Activated T-helper 9 cell treated with anti-CD3 and anti-CD28 coated beads, Interleukin-2, amount 50 U/mL, for 16 hours (primary cell): ENCODE results near the gene ATF1.
"Not testable (repeated sequence)": the region's sequence is repeated elsewhere in the genome, so short reads cannot be mapped to it uniquely, and the experiment has no call there.

ENCODE experiments used
- DNase-seq: peaks from one replicate; pipeline ENCODE4 v3.0.0-alpha.2; 2020; ENCODE audit warnings: low read depth

The ATF1 gene

DNA sequence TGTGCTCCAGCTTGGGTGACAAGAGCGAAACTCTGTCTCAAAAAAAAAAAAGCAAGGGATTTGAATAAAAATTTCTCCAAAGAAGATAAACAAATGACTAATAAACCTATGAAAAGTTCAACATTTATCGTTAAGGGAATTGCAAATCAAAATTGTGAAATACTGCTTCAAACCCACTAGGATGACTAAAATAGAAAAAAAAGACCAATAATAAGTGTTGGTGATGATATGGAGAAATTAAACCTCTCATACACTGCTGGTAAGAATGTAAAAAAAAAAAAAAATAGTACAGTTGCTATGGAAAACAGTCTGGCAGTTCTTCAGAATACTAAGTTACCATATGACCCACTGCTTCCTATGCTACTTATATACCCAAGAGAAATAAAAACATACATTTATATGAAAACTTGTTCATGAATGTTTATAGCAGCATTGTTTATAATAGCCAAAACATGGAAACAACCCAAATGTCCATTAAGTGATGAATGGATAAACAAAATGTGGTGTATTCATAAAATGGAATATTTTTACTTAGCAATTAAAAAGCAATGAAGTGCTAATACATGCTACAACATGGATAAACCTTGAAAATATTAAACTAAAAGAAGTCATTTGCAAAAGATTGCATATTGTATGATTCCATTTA, 39.5 kb downstream of the ATF1 start:
- no peak for DNase-seq

GRCh38 chr12:50806176-50806575, 42.3 kb downstream of the ATF1 start:
- DNase-seq: no peak

DNA sequence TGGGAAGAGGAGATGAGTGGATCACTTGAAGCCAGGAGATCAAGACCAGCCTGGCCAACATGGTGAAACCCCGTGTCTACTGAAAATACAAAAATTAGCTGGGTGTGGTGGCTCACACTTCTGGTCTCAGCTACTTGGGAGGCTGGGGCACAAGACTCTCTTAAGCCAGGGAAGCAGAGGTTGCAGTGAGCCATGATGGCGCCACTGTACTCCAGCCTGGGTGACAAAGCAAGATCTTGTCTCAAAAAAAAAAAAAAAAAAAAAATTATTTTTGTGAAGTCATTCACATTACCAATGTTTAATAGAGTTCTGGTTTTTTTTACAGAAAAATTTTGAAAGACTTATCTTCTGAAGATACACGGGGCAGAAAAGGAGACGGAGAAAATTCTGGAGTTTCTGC, 45.2 kb downstream of the ATF1 start:
- DNase-seq: not testable (repeated sequence)

DNA sequence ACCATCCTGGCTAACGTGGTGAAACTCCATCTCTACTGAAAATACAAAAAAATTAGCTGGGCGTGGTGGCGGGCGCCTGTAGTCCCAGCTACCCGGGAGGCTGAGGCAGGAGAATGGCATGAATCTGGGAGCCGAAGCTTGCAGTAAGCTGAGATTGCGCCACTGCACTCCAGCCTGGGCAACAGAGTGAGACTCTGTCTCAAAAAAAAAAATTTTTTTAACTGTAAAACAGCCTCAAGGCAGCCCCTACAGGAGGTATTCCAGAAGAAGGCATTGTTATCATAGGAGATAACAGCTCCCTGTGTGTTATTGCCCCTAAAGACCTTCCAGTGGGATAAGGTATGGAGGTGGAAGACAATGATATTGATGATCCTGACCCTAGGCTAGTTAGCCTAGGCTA, 51.0 kb downstream of the ATF1 start:
- not testable (repeated sequence) for DNase-seq

DNA sequence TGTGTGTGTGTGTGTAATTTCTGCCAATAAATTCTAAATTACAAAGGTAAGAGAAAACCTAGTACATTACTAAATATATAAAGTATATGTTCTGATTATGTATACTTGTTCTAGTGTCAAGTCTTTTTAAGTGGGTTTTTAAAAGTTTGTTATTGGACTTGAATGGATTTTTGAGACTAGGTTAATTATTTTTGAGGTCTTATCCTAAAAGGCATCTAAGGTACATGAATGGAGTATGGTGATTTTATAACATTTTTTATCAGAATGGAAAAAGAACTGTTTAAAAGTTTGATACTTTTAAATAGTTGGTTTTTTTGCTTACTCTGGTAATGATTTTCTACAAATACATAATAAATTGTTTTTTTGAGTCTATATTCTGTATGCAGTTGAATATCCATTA, 56.3 kb downstream of the ATF1 start:
- no peak for DNase-seq

DNA sequence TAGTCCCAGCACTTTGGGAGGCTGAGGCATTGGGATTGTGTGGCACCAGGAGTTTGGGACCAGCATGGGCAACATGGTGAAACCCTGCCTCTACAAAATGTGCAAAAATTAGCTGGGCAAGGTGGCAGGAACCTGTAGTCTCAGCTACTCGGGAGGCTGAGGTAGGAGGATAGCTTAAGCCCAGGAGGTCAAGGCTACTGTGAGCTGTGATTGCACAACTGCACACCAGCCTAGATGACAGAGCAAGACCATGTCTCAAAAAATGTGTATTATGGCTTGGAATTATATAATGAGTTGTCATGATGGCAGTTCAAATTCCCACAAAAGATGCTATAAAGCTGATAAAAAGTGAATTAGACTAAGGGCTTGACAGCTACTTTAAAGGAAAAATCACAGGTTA, 58.2 kb downstream of the ATF1 start:
- no peak for DNase-seq

DNA sequence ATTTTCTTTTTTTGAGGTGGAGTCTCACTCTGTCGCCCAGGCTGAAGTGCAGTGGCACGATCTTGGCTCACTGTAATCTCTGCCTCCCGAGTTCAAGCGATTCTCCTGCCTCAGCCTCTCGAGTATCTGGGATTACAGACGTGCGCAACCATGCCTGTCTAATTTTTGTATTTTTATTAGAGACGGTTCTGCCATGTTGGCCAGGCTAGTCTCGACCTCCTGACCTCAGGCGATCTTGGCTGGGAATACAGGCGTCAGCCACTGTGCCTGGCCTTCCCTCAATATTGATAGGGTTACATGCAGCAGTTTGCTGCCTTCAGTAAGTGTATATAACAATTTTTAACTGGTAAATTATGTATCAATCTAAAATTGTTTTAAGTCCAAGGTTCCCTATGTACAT, 59.8 kb downstream of the ATF1 start:
- DNase-seq: not testable (repeated sequence)

- no peak for DNase-seq
Observed at GRCh38 chr12:50824914-50825313, 61.0 kb downstream of the ATF1 start.

DNA sequence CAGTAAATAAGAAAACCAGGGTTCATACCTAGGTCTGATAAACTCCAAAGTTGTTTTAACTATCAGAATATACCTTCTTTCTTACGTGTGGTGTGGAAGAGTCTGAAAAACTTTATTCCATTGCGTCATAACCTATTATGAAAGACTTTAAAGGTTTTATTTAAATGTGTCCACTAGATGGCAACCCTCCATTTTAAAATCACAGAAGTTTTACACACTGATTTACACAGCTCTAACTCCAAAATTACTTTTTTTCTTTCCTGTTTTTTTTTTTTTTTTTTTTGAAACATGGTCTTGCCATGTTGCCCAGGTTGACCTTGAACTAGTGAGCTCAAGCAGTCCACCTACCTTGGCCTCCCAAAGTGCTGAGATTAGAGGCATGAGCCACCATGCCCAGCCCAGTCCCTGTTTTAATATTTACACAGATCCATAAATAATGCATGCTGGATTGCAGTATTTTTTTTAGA, 61.5 kb downstream of the ATF1 start:
- no peak for DNase-seq

GRCh38 chr12:50828121-50828520, 64.2 kb downstream of the ATF1 start:
- no peak for DNase-seq

DNA sequence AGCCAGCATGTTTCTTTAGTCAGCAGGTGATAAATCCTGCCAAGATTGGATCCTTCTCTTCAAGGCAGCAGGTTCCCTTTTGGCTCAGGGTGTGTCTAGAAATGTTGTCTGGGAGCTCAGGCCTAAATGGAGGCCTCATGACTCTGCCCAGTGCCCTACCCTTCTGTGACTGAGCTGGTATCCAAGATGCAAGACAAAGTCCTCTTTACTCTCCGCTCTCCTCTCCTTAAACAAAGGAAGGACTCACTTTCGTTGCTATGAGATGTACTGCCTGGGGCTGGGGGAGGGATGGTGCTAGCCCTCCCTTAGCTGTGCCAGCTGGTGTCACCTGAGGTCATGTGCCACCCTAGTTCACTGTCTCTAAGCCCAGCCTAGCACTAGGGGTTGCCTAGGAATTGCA, 65.0 kb downstream of the ATF1 start:
- DNase-seq: no peak

- not testable (repeated sequence) for DNase-seq
Observed at GRCh38 chr12:50833801-50834200, 69.9 kb downstream of the ATF1 start.

- DNase-seq: no peak
Observed at GRCh38 chr12:50839042-50839441, 75.1 kb downstream of the ATF1 start.

- DNase-seq: no peak
Observed at GRCh38 chr12:50840809-50841487, 77.0 kb downstream of the ATF1 start.

DNA sequence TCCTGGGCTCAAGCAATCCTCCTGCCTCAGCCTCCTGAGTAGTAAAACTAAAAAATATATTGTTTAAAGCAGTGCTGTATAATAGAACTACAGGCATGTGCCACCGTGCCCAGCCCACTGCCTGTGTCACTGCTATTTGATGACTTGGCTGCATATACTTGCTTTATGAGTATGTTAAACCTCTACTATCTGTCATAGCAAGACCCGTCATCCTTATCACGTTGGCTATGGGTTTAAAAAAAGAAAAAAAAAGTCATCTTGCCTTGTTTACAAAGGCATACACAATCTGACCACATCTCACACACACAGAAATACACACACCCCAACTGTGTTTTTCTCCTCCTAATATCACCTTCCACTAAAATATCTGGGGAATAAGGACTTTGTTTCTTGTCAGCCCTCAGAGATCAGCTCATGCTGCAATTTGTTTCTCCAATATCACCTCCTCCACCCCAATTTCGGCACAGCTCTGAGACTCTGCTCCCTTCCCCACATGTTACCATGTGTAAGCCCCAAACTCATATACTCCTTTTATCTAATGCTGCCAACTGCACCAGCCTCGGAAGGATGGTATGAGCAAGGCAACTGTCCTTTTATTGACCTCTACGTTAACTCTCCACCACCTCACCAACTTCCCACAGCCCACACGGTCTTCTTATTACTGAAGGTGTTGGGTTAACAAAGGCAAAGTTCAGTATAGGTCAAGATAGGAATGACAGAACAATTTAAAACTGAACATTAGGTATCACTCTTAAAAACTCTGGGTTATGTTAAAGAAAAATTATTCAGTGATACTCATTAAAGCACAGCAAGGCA, 78.0 kb downstream of the ATF1 start:
- DNase-seq: no peak

DNA sequence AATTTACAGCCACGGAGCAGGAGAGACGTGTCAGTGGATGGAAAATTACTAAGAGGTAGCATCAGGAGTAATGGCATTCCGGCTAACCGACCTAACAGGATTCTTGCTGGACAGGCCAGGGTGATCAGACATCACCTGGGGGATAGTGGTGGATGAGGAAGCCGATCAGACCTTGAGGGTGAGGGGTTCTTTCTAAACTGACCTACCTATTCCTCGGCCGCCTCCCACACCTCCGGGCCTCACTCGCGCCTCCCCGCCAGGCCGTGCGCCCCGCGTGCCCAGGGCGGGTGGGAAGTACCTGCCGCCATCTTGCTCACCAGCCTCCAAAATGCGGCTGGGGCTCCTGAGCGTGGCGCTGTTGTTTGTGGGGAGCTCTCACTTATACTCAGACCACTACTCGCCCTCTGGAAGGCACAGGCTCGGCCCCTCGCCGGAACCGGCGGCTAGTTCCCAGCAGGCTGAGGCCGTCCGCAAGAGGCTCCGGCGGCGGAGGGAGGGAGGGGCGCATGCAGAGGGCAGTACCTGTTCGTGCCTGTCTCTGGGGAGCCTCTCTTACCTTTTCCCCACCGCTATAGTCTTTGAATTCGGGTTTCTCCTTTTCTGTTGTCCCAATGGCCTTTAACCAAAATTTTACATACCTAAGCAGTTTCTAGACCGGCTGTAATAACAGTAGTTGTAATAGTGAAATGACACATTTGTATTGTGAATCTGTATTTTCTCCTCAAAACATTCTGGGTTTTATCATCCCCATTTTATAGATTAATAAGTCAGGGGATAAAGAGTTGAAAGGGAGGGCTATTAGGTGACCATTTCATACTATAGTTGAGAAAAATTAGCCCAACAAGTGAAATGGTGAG, 79.0 kb downstream of the ATF1 start, which contains the start of gene TMPRSS12:
TSS of gene TMPRSS12 (plus strand) at position 290 of the 857 bp plus-strand sequence. CDS start at position 329, 39 bp downstream.
- no peak for DNase-seq

- DNase-seq: no peak
Observed at GRCh38 chr12:50845021-50845647, 81.2 kb downstream of the ATF1 start.

- DNase-seq: no peak
Observed at GRCh38 chr12:50848963-50849362, 85.1 kb downstream of the ATF1 start.

- not testable (repeated sequence) for DNase-seq
Observed at GRCh38 chr12:50855218-50855617, 91.3 kb downstream of the ATF1 start.

GRCh38 chr12:50855679-50856078, 91.8 kb downstream of the ATF1 start:
- not testable (repeated sequence) for DNase-seq

- DNase-seq: no peak
Observed at GRCh38 chr12:50859621-50860310, 95.9 kb downstream of the ATF1 start.
